Activated CD4-positive, CD25-positive, alpha-beta regulatory T cell treated with anti-CD3 and anti-CD28 coated beads, Interleukin-2, amount 50 U/mL, for 72 hours (primary cell): Measurements from ENCODE around the gene OR4C6.

Source experiments
- DNase-seq: peaks from one replicate; pipeline ENCODE4 v3.0.0; 2021

OR4C6 gene

GRCh38 chr11:55661901-55662300 is at the start of gene OR4C6:
Gene OR4C6, plus strand, starts transcription at chr11:55662201. Its CDS starts 2,966 bp downstream, at chr11:55665167.
- DNase-seq, result no peak

GRCh38 chr11:55624531-55624930 is 37.5 kb upstream of the OR4C6 start:
- no peak for DNase-seq

GRCh38 chr11:55634813-55635212 is 27.2 kb upstream of the OR4C6 start, which contains the start of gene OR4P4:
Gene OR4P4, plus strand, starts transcription at chr11:55635113.
- no peak for DNase-seq

GRCh38 chr11:55648027-55648426 is 14.0 kb upstream of the OR4C6 start, which contains the start of gene OR4S2:
Gene OR4S2, plus strand, starts transcription at chr11:55648327. Its CDS starts 2,577 bp downstream, at chr11:55650904.
- no peak for DNase-seq

GRCh38 chr11:55652560-55652959 is 9.4 kb upstream of the OR4C6 start:
- DNase-seq, result no peak

- no peak for DNase-seq
Measured at GRCh38 chr11:55655096-55655495, 6.9 kb upstream of the OR4C6 start.

GRCh38 chr11:55658031-55658573 is 3.9 kb upstream of the OR4C6 start:
- DNase-seq, result no peak

- DNase-seq, result no peak
Measured at GRCh38 chr11:55658608-55659007, 3.4 kb upstream of the OR4C6 start.

- no peak for DNase-seq
Measured at GRCh38 chr11:55669376-55669775, 7.4 kb downstream of the OR4C6 start.

- DNase-seq, result no peak
Measured at GRCh38 chr11:55673860-55674259, 11.9 kb downstream of the OR4C6 start.

- DNase-seq, result no peak
Measured at GRCh38 chr11:55697817-55698216, 35.8 kb downstream of the OR4C6 start.

- DNase-seq, result no peak
Measured at GRCh38 chr11:55701429-55701828, 39.4 kb downstream of the OR4C6 start.

GRCh38 chr11:55707029-55707428 is 45.0 kb downstream of the OR4C6 start:
- DNase-seq, result no peak

- no peak for DNase-seq
Measured at GRCh38 chr11:55714982-55715888, 53.2 kb downstream of the OR4C6 start.
